ENCODE measurements around the gene KDM8.

KDM8 gene

GRCh38 chr16:27203507-27204311, at the start of gene KDM8:
TSS of gene KDM8 (plus strand) at chr16:27203526. CDS start at chr16:27210124, 6,598 bp downstream.
- peak; percentile 100 for DNase-seq

DNA sequence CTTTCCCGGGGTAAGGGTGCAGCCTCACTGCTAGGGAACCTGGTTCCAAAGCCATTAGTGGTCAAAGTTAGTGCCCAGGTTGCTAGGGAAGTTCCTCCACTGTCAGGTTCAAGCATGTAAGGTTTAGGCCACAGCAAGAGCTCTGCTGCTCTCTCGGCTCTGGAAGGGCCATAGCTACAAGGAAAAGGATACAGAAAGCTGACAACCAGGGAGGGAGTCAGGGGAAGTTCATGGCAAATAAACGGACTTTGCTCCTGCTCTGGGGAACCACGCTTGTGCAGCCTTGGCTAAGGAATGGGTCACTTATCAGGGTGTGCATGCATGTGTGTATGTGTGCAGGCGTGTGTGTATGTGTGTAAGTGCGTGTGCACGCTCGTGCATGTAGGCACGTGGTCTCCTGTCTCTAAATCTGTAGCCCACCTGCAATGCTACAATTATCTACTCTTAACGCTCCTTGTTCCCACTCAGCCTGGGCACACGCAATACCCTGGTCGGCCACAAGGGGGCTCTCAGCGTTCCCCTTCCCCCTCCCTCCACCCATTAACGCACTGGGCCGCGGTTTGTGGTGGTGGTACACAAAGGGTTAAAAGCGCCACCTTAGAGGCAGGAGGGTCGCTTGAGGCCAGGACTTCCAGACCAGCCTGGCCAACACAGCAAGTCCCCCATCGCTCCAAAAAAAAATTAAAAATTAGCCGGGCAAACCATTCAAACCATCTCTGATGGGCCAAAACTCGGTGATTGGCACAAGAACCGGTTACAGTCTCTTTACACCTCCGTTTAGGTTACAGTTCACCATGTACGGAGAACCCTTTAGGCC, 48.4 kb upstream of the KDM8 start:
- DNase-seq: peak; percentile 68

GRCh38 chr16:27156579-27156978, 46.7 kb upstream of the KDM8 start:
- DNase-seq: no peak

GRCh38 chr16:27161398-27161797, 41.9 kb upstream of the KDM8 start:
- DNase-seq: no peak

- no peak for DNase-seq
Measured at GRCh38 chr16:27164352-27164751, 39.0 kb upstream of the KDM8 start.

- no peak for DNase-seq
Measured at GRCh38 chr16:27165576-27165975, 37.8 kb upstream of the KDM8 start.

DNA sequence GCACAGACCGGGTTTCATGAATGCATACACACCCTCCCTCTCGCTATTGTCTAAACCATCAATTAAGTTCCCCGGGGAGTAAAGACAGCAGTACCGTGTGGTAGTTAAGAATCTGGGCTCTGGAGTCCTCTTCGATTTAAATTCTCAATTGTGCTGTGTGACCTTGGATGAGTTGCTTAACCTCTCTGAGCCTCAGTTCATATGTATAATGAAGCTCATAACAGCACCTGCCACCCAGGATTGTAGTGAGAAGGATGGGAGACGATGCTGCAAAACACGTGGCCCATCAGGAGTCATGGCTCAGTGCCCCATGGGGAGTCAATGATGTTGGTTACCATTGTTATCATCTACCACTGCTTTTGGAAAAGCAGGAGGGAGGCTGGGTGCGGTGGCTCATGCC, 34.5 kb upstream of the KDM8 start:
- DNase-seq: no peak

DNA sequence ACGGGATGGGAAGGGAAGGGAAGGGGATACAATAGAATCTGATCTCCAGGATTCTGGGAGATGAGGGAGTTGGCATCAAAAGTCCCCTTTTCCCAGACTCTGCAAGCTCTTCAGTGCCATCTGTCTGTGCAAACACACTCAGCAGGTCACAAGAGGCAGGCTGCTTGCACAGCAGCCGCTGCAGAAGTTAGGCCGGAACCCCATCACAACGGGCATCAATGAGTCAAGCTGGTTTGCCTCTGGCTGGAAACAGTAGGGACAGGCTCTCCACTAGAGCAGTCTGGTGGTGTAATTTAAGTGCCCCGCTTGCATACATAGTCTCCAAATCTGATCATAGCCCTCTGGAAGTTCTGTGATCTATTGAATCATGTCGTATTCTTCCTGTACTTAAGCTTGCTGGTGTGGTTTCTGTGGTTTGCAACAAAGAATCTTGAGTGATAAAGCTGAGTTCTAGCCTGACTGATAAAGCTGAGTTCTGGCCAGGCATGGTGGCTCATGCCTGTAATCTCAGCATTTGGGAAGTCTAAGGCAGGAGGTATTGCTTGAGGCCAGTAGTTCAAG, 33.7 kb upstream of the KDM8 start:
- DNase-seq: peak; percentile 72

- DNase-seq: no peak
Measured at GRCh38 chr16:27171584-27171983, 31.7 kb upstream of the KDM8 start.

GRCh38 chr16:27174007-27174406, 29.3 kb upstream of the KDM8 start:
- DNase-seq: peak; percentile 73

DNA sequence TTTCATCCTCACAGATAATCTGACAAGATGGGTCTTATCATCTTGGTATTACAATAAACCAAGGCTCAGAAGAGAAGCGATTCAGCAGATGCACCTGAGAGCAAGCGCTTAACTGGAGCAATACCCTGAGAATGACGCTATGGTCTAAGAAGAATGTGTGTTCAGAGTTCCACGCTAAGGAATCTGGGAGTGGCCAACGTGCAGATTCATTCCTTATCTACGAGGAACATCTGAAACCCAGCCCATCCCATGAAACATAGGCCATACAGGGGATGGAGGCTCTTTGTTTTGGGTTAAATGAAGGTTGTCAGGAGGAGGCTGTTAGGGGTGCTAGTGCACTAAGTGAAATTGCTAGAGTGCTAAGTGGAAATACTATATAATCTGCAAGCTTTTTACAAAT, 28.5 kb upstream of the KDM8 start:
- no peak for DNase-seq

- no peak for DNase-seq
Measured at GRCh38 chr16:27175888-27176287, 27.4 kb upstream of the KDM8 start.

DNA sequence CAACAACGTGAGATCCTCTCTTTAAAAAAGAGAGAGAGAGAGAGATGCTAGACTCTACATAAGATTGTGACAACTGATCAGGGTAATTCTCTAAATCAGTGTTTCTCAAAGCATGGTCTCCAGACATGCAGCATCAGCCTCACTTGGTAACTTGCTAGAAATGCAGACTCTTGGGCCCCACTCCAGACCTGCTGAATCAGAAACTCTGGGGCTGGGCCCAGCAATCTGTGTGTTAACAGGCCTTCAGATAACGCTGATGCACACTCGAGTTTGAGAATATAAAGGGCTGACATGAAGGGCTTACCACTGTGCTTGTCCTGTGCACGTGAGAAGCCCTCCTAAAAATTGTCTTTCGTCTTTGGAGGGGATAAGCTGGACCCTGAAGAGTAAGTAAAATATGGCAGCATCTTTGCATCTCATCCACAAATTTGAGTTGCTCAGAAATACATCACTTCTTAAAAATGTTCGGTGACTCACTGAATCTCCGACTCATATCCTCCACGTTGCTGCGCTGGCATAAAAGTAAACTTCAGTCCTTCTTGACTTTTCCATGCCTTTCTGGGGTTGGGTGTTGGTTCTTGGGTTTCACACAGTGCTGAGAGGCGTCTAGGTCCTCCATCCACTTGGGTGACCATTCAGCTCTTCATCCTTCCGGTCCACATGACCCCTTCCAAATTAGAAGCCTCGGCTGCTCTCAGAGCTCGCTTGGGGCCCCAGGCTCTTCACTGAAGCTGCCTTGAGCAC, 26.1 kb upstream of the KDM8 start:
- no peak for DNase-seq

GRCh38 chr16:27179500-27180072, 23.7 kb upstream of the KDM8 start:
- peak; percentile 88 for DNase-seq

DNA sequence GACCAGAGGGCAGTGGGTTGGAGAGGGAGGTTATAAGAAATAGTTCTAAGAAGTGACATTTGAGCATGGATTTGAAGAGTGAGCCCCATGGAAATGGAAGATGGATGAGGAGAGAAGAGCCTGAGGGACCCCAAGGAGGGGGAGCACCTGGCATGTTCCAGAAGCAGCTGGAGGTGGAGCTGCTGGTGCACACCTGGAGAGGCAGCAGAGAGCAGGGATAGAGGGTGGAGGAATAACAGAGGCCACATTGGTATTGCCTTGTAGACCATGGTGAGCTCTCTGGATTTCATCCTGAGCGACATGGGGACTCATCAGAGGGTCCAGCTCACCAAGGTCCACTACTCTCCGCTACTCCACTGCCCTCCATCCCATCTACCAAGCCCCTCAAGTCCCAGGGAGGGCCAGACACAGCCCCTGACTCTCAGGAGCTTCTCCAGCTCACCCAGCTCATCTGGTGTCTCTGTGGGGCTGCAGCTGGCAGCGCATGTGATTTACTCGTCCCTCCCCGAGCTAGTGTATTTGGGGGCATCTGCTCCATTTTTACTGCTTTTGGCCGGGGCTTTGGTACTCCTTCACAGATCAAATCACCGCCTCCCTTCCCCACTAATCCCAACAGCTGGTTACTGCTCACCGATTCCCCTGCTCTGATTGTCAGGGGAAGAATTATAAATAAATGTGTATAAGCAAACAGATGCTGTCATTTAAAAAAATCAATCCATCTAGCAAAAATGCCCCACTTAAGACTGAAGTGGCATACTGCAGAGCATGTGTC, 22.1 kb upstream of the KDM8 start:
- no peak for DNase-seq

GRCh38 chr16:27182906-27183405, 20.4 kb upstream of the KDM8 start:
- DNase-seq: no peak

DNA sequence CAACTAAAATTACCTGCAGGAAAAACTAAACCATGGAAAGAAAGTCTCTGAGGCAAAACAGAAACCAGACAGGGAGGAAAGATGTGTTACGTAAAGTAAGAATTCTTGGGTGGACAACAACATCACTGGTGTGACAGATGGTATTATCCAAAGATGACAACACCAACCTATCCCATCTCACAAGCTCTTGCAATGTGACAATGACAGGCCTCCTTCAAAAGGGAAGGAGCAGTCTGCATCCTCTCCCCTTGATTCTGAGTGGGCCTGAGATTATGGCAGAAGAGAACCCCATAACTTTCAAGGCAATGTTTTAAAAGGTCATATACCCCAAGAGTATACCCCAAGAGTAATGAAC, 17.6 kb upstream of the KDM8 start:
- DNase-seq: no peak

GRCh38 chr16:27188633-27189032, 14.7 kb upstream of the KDM8 start:
- no peak for DNase-seq

- no peak for DNase-seq
Measured at GRCh38 chr16:27189335-27189972, 13.9 kb upstream of the KDM8 start.

GRCh38 chr16:27190316-27190871, 12.9 kb upstream of the KDM8 start:
- DNase-seq: no peak

DNA sequence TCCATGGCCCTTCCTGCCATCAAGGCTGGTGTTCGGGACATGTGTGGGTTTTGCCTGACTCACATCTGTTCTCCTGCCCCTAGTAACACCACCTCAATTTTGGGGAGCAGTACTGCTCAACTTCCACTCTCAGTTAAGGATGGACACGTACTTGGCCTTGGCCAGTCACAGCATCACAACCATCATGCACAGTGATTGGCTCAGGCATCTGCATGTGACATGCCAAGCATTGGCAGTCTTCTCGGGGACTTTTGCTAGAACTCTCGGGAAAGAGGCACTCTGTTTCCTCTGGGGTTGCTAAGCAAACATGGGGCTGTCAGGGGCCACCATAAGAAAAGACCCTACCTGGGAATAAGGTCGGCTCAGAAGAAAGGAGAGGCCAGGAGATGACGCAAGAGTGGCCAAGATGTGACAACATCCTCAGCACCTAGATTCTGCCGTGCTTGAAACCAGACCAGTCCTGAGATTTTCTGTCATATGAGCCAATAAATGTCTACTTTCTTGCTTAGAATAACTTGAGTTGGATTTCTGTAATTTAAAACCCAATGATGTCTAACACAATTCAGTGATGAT, 11.9 kb upstream of the KDM8 start:
- no peak for DNase-seq
